Natural killer cell treated with Interleukin-12 subunit alpha and Interleukin-12 subunit beta and Interleukin-15 and Interleukin-18, amount 100 ng/mL, for 72 hours (primary cell): ENCODE results near the gene ZMIZ1. TPM values are rescaled to one million over a fixed set of nuclear protein-coding genes. Genes with fewer than 3 reads are reported as not detected.
"Not testable (repeated sequence)": the region's sequence is repeated elsewhere in the genome, so short reads cannot be mapped to it uniquely, and the experiment has no call there.

Experiments used
- ATAC-seq, 2 donors: fragments of 150-1000 bp; cut with Tn5 transposase in 1 of 2; sonication (Bioruptor Pico), chemical (Tn5 transposase) in 1 of 2; 2 replicates each; pipeline ENCODE4 v1.10.0; 2021
- DNase-seq: peaks from one replicate; pipeline ENCODE4 v3.0.0; 2022; ENCODE audit warnings: low spot score
- H3K27ac Mint-ChIP-seq, 2 donors: 1 replicate in 1 of 2; 2 replicates in 1 of 2; pipeline ENCODE4 v1.8.0; 2022; ENCODE audit warnings: mixed read lengths in 2 of 2, mild to moderate bottlenecking in 1 of 2, moderate library complexity in 1 of 2
- H3K27me3 Mint-ChIP-seq, 2 donors: 1 replicate in 1 of 2; 2 replicates in 1 of 2; pipeline ENCODE4 v1.8.0; 2022; ENCODE audit warnings: mixed read lengths in 2 of 2
- H3K36me3 Mint-ChIP-seq: one replicate; pipeline ENCODE4 v1.8.0; 2022; ENCODE audit warnings: mixed read lengths
- H3K4me1 Mint-ChIP-seq, 2 donors: 1 replicate in 1 of 2; 2 replicates in 1 of 2; pipeline ENCODE4 v1.8.0; 2022; ENCODE audit warnings: low read depth in 2 of 2, mixed read lengths in 2 of 2, mild to moderate bottlenecking in 1 of 2
- H3K4me3 Mint-ChIP-seq: one replicate; pipeline ENCODE4 v1.8.0; 2022; ENCODE audit warnings: mixed read lengths
- H3K9me3 Mint-ChIP-seq: 2 replicates; pipeline ENCODE4 v1.8.0; 2022; ENCODE audit warnings: mixed read lengths
- total RNA-seq, 2 donors: library from RNA; stranded (reverse); gene quantifications; one replicate each; pipeline ENCODE4 v1.2.3, GENCODE V29; 2022

ZMIZ1 gene
- total RNA-seq, 2 donors from 2014 or later = 49.7 to 54.4 TPM

GRCh38 chr10:79324032-79324695 is 255.4 kb downstream of the ZMIZ1 start:
- peak; percentile 51 for DNase-seq
- Mint-ChIP-seq H3K9me3 (no peaks in the 10 kb centered on the region), H3K36me3 (no peaks in the 10 kb centered on the region), H3K27ac (no peak overlapping the region), H3K4me3 (peak overlapping the region; percentile 92), H3K27me3 (no peaks in the 10 kb centered on the region), H3K4me1 (peaks cover 54 to 56% of the 10 kb centered on the region in 2 donors)
- no peak for ATAC-seq

- Mint-ChIP-seq H3K27ac (no peak overlapping the region), H3K4me1 (peaks cover 39 to 52% of the 10 kb centered on the region in 2 donors), H3K36me3 (no peaks in the 10 kb centered on the region), H3K9me3 (no peaks in the 10 kb centered on the region), H3K4me3 (no peak overlapping the region), H3K27me3 (no peaks in the 10 kb centered on the region)
- DNase-seq = no peak
- no peak for ATAC-seq
These were observed 257.8 kb downstream of the ZMIZ1 start for GRCh38 chr10:79326361-79327089.

DNA sequence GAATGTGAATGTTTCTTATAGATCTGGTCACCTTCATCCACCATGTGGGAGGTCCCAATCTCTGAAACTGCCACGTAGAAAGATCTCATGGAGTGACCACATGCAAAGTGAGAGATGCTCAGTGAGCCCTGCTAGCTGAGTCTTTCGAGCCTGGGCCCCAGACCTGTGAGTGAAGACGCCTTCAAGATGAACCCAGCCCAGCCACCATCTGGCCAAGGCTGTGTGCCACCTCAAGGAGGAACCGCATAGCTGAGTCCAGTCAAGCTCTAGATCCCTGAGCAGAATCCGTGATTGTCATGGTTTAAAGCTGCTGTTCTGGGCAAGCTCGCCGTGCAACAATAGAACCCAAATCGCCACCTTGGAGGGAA is 258.3 kb downstream of the ZMIZ1 start:
- Mint-ChIP-seq H3K4me3 (no peak overlapping the region), H3K4me1 (peaks cover 40 to 52% of the 10 kb centered on the region in 2 donors), H3K9me3 (no peaks in the 10 kb centered on the region), H3K36me3 (no peaks in the 10 kb centered on the region), H3K27ac (no peak overlapping the region), H3K27me3 (no peaks in the 10 kb centered on the region)
- ATAC-seq (no peak), DNase-seq (no peak)

- ATAC-seq (no peak), DNase-seq (no peak)
- no peak overlapping the region for H3K4me3 Mint-ChIP-seq
These were observed 259.5 kb downstream of the ZMIZ1 start for GRCh38 chr10:79328147-79328701.

GRCh38 chr10:79328737-79329504 is 260.2 kb downstream of the ZMIZ1 start:
- Mint-ChIP-seq H3K9me3 (no peaks in the 10 kb centered on the region), H3K4me3 (no peak overlapping the region), H3K27ac (no peak overlapping the region), H3K27me3 (no peaks in the 10 kb centered on the region), H3K36me3 (peaks cover 2% of the 10 kb centered on the region), H3K4me1 (peaks cover 31 to 41% of the 10 kb centered on the region in 2 donors)
- ATAC-seq (no peak), DNase-seq (no peak)

More at GRCh38 chr10:79328147-79328701, 259.5 kb downstream of the ZMIZ1 start:
- no peaks in the 10 kb centered on the region for H3K9me3 Mint-ChIP-seq
- peaks cover 36 to 45% of the 10 kb centered on the region in 2 donors for H3K4me1 Mint-ChIP-seq
- H3K27me3 Mint-ChIP-seq = no peaks in the 10 kb centered on the region
- no peaks in the 10 kb centered on the region for H3K36me3 Mint-ChIP-seq
- H3K27ac Mint-ChIP-seq = no peak overlapping the region

- Mint-ChIP-seq H3K9me3 (no peaks in the 10 kb centered on the region), H3K27ac (peak overlapping the region in 1 of 2 donors; percentile 9), H3K27me3 (no peaks in the 10 kb centered on the region), H3K4me3 (no peak overlapping the region), H3K4me1 (peaks cover 29 to 41% of the 10 kb centered on the region in 2 donors), H3K36me3 (peaks cover 6% of the 10 kb centered on the region)
- ATAC-seq = no peak
- DNase-seq = no peak
These were observed 260.8 kb downstream of the ZMIZ1 start for GRCh38 chr10:79329529-79329928.

DNA sequence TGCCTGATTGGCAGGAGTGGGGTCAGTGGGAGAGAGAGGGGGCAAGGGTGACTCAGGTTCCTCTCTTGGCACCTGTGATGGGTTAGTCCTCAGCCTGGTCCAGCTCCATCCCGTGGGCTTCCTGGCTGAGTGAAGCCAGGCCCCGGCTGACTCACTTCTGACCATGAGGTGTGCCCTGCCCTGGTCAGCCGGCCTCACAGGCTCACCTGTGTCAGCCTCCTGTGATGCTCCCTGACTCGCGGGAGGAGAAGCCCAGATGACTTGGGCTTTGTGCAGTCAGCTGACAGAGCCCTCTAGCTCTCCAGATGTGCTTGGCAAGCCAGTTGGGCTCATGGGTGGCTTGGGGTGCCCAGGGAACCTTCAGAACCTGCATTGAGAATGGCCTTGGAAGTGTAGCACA is 262.5 kb downstream of the ZMIZ1 start:
- Mint-ChIP-seq H3K27ac (peak overlapping the region; percentile 87 to 95), H3K36me3 (peaks cover 6% of the 10 kb centered on the region), H3K9me3 (no peaks in the 10 kb centered on the region), H3K4me1 (peaks cover 30 to 42% of the 10 kb centered on the region in 2 donors), H3K27me3 (no peaks in the 10 kb centered on the region), H3K4me3 (peak overlapping the region; percentile 59)
- ATAC-seq (peak in 1 of 2 donors; percentile 2), DNase-seq (no peak)

- Mint-ChIP-seq H3K27ac (peak overlapping the region; percentile 87 to 95), H3K36me3 (peaks cover 6% of the 10 kb centered on the region), H3K4me1 (peaks cover 32 to 42% of the 10 kb centered on the region in 2 donors), H3K9me3 (no peaks in the 10 kb centered on the region), H3K4me3 (peak overlapping the region; percentile 59), H3K27me3 (no peaks in the 10 kb centered on the region)
- ATAC-seq (peak; percentile 97 to 98), DNase-seq (peak; percentile 90)
These were observed 262.9 kb downstream of the ZMIZ1 start for GRCh38 chr10:79331709-79332108.

- ATAC-seq, H3K27me3 Mint-ChIP-seq, H3K9me3 Mint-ChIP-seq, DNase-seq, H3K36me3 Mint-ChIP-seq, H3K4me3 Mint-ChIP-seq: not testable (repeated sequence)
- H3K4me1 Mint-ChIP-seq = peaks cover 32 to 46% of the 10 kb centered on the region in 2 donors
- H3K27ac Mint-ChIP-seq = peak overlapping the region; percentile 87 to 95
These were observed 264.0 kb downstream of the ZMIZ1 start for GRCh38 chr10:79332610-79333315.

DNA sequence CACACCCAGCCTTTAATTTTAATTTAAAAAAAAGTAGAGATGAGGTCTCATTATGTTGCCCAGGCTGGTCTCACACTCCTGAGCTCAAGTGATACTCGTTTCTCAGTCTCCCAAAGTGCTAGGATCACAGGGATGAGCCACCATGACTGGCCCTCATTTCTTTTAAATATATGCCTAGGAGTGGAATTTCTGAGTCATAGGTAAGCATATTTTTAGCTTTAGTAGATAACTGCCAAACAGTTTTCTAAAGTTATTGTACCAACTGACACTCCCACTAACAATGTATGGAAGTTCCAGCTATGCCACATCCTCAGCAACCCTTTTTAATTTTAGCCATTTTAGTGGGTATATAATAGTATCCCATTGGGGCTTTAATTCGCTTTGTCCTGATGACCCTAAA is 264.7 kb downstream of the ZMIZ1 start:
- peaks cover 32 to 46% of the 10 kb centered on the region in 2 donors for H3K4me1 Mint-ChIP-seq
- DNase-seq (no peak), ATAC-seq (no peak)
- no peaks in the 10 kb centered on the region for H3K27me3 Mint-ChIP-seq
- H3K9me3 Mint-ChIP-seq = no peaks in the 10 kb centered on the region
- H3K36me3 Mint-ChIP-seq = peaks cover 6% of the 10 kb centered on the region
- H3K4me3 Mint-ChIP-seq = peak overlapping the region; percentile 47
- H3K27ac Mint-ChIP-seq = peak overlapping the region; percentile 10 to 87

DNA sequence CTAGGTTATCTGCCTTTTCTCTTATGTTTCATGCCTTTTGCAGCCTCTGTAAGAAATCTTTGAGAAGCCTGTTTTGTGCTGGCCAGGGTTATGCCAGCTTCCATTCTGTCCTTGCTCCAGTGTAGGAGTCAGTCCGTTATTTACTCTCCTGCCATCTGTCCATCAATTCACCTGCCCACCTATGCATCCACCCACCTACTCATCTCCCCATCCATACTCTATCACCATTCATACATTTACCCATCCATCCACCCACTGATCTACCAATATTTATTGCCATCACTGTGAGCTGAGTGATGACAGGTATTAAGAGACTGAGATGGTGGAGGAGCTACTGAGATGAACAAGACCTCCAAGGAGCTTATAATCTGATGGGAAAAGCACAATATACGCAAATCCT is 265.8 kb downstream of the ZMIZ1 start:
- Mint-ChIP-seq H3K27me3 (no peaks in the 10 kb centered on the region), H3K9me3 (no peaks in the 10 kb centered on the region), H3K27ac (peak overlapping the region; percentile 10 to 87), H3K4me1 (peaks cover 28 to 42% of the 10 kb centered on the region in 2 donors), H3K36me3 (peaks cover 6% of the 10 kb centered on the region), H3K4me3 (no peak overlapping the region)
- ATAC-seq = no peak
- no peak for DNase-seq

- DNase-seq (no peak), ATAC-seq (no peak)
- Mint-ChIP-seq H3K36me3 (peaks cover 6% of the 10 kb centered on the region), H3K27me3 (no peaks in the 10 kb centered on the region), H3K4me3 (no peak overlapping the region), H3K27ac (peak overlapping the region; percentile 10 to 87), H3K9me3 (no peaks in the 10 kb centered on the region), H3K4me1 (peaks cover 27 to 38% of the 10 kb centered on the region in 2 donors)
These were observed 266.3 kb downstream of the ZMIZ1 start for GRCh38 chr10:79335094-79335469.
